ENCODE results near the gene NTM. TPM values are rescaled to one million over a fixed set of nuclear protein-coding genes. Genes with fewer than 3 reads are reported as not detected.

NTM gene
- total and polyA plus RNA-seq, 2 of the 8 experiments (the other 6 are each of a cell fraction or from before 2014, with no cell fraction given): 13.4 to 20.0 TPM

DNA sequence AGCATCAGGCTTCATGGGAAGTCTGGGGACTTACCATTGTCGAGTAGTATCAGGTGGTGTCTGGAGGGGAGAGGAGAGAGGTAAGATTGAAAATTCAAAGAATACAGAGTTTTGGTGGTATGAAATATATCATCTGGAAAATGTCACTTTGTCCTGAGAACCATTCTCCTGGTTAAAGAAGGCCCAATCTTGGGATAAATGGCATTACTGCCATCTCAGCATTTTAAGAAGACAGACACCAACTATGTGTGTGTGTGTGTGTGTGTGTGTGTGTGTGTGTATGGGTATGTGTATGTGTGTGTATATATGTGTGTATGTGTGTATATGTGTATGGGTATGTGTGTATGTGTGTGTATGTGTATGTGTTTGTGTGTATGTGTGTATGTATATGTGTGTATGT is 673.3 kb downstream of the NTM start:
- H2BK15ac ChIP-seq (ENCODE audit: low read length): no peak overlapping the region
- H3K18ac ChIP-seq (ENCODE audit: extremely low read depth, low read length): no peak overlapping the region
- DNase-seq (ENCODE audit: low read depth in 1 of 2, low spot score in 2 of 2): no peak
- H2BK120ac ChIP-seq (replicated peaks; ENCODE audit: low read depth, low read length): no peak overlapping the region
- H3K14ac ChIP-seq (ENCODE audit: insufficient read length): no peak overlapping the region
- no peaks in the 10 kb centered on the region for H3K9me3 ChIP-seq (ENCODE audit: insufficient read depth in 2 of 2, low read depth in 1 of 2, low read length in 1 of 2)
- no peak overlapping the region for H3K4me2 ChIP-seq (ENCODE audit: insufficient read depth in 1 of 2, low read depth in 2 of 2, low read length in 2 of 2)
- H3K79me2 ChIP-seq (ENCODE audit: control insufficient read depth in 1 of 2, insufficient read depth in 2 of 2, low read length in 2 of 2): no peaks in the 10 kb centered on the region
- H2AFZ ChIP-seq (ENCODE audit: low read length): no peak overlapping the region
- no peak overlapping the region for H2BK20ac ChIP-seq (ENCODE audit: low read length)
- H3K27ac ChIP-seq (ENCODE audit: low read depth, low read length): no peak overlapping the region
- H2AK5ac ChIP-seq (ENCODE audit: low read depth, low read length): no peak overlapping the region
- no peak overlapping the region for H4K8ac ChIP-seq (ENCODE audit: extremely low read depth, insufficient read depth, low read length)
- WGBS, 2 experiments (ENCODE audit: extremely low coverage in 1 of 2, insufficient coverage in 1 of 2, insufficient read length in 1 of 2, insufficient replicate concordance in 2 of 2, low coverage in 1 of 2, low lambda C conversion rate in 2 of 2, missing lambda C conversion rate in 1 of 2): 90% methylated on average over 1 of the region's 1 CpG; no CpG with 5 or more reads in 1 of the 2 experiments
- H4K20me1 ChIP-seq (replicated peaks in 1 of 2; ENCODE audit: control insufficient read depth in 1 of 2, insufficient read depth in 2 of 2, low read length in 2 of 2): no peaks in the 10 kb centered on the region
- H3K79me1 ChIP-seq (ENCODE audit: low read depth, low read length): no peaks in the 10 kb centered on the region
- no peak overlapping the region for H3K4me3 ChIP-seq (ENCODE audit: extremely low read depth in 1 of 4, insufficient read depth in 2 of 4, low read depth in 3 of 4, low read length in 4 of 4)
- no peak for FAIRE-seq
- H3K4ac ChIP-seq (replicated peaks; ENCODE audit: insufficient read length, low read depth, low read length): no peak overlapping the region
- H3K23ac ChIP-seq (ENCODE audit: insufficient read length): no peak overlapping the region
- H2BK12ac ChIP-seq (ENCODE audit: low read depth, low read length): no peak overlapping the region
- H3K56ac ChIP-seq (replicated peaks; ENCODE audit: insufficient read length, low read depth, low read length): peak overlapping the region; percentile 86
- no peak overlapping the region for H2BK5ac ChIP-seq (ENCODE audit: low read depth, low read length)
- no peaks in the 10 kb centered on the region for H3K36me3 ChIP-seq (ENCODE audit: control insufficient read depth in 2 of 4, insufficient read depth in 4 of 4, low read length in 3 of 4)
- peaks cover 0 to 12% (median 1%) of the 10 kb centered on the region in 4 experiments; a peak in 4 of 7 replicates for H3K4me1 ChIP-seq (replicated peaks in 1 of 4; ENCODE audit: control insufficient read depth in 3 of 4, insufficient read depth in 4 of 4, low read length in 3 of 4)
- peaks cover 4% of the 10 kb centered on the region; the same call in 1 of the 2 replicates for H3K23me2 ChIP-seq (ENCODE audit: low read depth, low read length)
- no peak overlapping the region for H3K9ac ChIP-seq (replicated peaks in 1 of 4; ENCODE audit: extremely low read depth in 1 of 4, low read depth in 3 of 4, low read length in 3 of 4)
- no peak overlapping the region for H4K5ac ChIP-seq (ENCODE audit: insufficient read length, low read depth, low read length)
- POLR2A ChIA-PET (ENCODE audit: partially characterized antibody): no interaction called here
- CTCF ChIA-PET (ENCODE audit: partially characterized antibody): interaction anchor here (1.2 to 2.8 kb wide), 3 partner anchors 8 to 104 kb away, joined by 3 to 8 read pairs (median 6); no protein-coding TSS in a partner anchor
- no peak overlapping the region for H4K91ac ChIP-seq (replicated peaks; ENCODE audit: insufficient read length, low read length)
- H3K27me3 ChIP-seq (replicated peaks in 1 of 4; ENCODE audit: control insufficient read depth in 3 of 4, extremely low read depth in 1 of 4, insufficient read depth in 3 of 4, low read length in 3 of 4): no peaks in the 10 kb centered on the region
